Kidney capillary endothelial cell (primary cell): ENCODE data around the gene PISD.

Source experiments
- DNase-seq: peaks from one replicate; pipeline ENCODE4 v3.0.0-alpha.2; 2018; ENCODE audit warnings: low spot score

PISD gene

GRCh38 chr22:31652911-31653684 is 8.9 kb downstream of the PISD start:
- DNase-seq = no peak

- DNase-seq = no peak
Observed at GRCh38 chr22:31652088-31652487, 9.9 kb downstream of the PISD start.

GRCh38 chr22:31651664-31652063 is 10.4 kb downstream of the PISD start:
- no peak for DNase-seq

- DNase-seq = no peak
Observed at GRCh38 chr22:31650391-31650790, 11.6 kb downstream of the PISD start.

GRCh38 chr22:31647523-31648320 is 14.3 kb downstream of the PISD start:
- no peak for DNase-seq

DNA sequence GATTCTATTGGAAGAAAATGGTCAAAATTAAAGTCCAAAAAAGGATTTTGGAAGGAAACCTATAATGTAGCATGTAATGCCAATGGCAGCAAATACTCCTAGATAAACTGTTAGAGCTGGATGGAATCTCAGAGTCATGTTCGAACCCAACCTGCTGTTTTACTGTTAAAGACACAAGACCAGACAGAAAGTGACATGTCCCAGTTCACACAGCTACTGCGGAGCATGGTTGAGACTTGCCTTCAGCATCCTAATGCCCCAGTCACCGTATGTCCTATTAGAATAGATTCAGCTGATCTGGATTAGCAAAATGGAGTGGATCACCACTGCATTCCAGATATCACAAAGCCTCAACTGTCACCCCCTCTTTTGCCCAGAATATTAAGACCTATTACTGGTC is 14.9 kb downstream of the PISD start:
- DNase-seq = no peak

DNA sequence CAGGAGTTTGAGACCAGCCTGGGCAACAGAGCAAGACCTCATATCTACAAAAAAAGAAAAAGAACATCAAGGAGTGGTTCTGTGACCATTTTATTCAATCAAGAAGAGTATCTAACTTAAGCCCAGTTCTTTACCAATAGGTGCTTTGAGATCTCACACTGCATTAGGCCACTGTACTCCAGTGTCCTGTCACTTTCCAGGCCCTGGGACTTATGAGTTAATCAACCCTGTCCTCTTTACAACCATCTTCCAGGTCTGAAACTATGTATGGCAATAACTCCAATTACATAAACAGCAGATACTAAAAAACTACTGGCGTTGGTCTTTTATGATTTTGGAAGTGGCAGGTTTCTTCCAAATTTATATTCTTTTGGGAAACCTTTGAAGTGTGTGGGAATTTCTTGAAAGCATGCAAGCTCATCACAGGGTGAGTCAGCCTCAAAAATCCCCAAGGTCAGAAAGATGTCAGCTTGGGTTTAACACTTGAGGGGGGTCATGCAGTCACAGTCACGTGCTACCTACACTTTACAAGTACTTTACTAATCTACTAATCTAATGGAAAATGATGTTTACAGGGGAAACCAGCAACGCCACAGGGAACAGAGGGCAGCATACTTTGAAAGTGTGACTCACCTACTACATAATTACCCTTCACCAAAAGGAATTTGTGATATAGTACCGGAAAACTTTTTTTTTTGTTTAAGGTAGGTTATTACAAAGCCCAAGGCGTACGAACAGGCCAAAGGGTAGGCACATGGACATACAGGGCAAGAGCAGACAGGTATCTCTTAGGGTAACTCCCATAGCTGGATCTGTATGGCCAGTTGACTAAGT is 15.6 kb downstream of the PISD start:
- DNase-seq = no peak

DNA sequence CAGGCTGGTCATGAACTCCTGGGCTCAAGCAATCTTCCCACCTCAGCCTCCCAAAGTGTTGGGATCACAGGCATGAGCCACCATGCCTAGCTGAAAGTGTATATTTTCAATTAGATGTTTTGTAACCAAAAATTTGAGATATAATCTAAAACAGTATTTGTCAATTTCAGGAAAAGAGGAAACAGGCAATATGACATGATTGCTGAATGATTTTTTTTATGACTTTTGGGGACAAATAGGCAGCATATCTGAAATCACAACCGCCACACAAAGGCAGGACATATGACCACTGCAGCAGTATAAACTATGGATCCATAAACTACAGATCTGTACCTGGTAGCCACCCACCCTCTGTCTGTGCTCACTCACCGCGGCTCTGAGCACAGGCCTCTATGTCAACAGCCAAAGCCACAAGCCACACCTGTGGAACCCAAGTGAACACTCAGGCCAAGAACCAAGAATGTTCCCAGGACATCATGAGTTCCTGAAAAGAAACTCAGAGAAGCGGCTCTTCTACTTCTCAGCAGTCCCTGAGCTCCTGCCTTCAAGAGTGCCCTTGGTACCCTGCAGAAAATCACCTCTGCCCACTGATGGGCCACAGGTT is 22.5 kb downstream of the PISD start:
- no peak for DNase-seq

- no peak for DNase-seq
Observed at GRCh38 chr22:31637891-31638618, 24.0 kb downstream of the PISD start.

DNA sequence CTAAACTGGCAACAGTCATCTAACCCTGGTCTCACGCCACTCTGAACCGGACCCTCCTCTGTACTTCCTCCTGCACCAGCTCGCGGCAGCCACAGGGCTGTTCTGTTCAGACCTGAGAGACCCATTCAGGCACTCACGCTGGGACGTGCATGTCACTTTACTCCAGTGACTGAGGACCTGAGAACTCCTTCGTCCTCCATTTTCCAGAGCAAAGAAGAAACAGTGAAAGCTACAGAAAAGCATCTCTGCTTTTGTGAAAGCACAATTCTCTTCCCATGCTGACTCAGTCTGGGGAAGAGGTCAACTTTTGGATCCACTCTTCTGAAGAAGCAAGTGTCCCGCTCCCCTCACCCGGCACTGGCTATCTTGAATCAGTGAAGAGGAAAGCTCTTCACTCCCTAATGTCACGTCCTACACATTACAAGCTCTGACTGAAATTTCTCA is 24.5 kb downstream of the PISD start:
- DNase-seq = no peak

DNA sequence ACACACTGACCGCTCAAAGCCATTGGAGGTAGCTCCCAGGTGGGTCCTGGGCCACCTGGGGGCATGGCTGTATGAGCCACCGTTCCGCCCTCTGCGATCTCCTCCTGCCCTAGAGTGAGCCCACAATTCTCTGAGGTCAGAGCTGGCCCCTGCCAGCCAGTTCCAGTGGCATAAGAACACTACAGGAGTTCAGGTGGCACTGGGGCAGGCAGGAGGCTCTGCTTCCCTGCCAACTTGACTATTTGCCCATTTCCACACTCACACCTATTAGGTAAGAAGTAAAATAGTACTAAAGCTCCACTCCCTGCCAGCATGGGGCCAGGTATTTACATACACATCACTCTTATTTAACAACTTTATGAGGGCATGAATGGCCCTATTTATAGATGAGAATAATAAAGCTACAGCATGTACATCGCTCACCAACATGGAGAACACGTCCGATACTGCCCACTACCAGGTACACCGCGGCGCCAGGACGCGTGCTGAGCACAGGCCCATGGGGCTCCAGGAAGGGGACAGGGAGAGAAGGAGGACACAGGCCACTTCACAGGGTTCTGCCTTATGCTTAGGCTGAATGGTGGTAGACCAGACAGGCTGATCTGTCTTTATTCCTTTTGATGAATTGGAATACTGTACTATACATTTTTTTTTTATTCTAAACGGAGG is 26.2 kb downstream of the PISD start:
- DNase-seq = no peak

DNA sequence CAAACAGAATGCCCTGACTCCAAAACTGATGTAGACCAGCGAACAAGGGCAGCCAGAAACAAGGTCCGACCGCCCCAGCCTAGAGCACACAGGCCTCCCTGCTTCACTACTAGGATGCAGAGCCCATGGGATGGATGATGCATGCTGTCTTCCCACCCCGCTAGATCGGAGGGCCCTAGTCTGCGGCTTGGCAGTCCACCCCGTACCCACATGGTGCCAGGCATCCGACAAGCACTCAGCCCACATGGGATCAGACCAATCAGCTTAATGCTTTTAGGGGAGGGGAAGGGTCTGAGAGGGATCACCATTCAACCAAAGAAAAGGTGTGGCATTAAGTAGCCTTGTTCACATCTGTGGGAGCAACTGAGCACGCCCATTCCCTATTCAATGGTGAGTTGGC is 30.6 kb downstream of the PISD start:
- DNase-seq = no peak

- peak; percentile 92 for DNase-seq
Observed at GRCh38 chr22:31630331-31631329, 31.4 kb downstream of the PISD start.

DNA sequence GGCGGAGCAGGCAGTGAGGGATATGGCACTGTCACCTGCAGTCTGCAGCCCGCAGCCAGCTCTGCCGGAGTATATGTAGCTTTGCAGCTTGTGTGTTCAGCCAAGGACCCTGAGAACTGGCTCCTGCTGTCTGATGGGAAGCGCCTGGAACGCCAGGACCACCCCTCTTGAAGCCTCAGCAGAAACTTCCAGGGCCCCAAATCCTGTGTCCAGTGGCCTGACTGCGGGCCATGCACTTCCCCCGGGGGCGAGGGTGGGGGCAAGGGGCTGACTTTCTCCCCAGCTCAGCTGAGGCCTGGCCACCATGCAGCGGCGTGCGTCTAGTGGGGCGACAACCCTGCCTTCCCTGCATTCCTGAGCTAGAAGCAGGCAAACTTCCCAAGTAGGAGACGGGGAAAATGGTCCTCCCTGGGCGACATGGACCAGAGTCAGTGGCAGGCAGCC is 32.3 kb downstream of the PISD start:
- no peak for DNase-seq

GRCh38 chr22:31628969-31629708 is 32.9 kb downstream of the PISD start:
- no peak for DNase-seq

DNA sequence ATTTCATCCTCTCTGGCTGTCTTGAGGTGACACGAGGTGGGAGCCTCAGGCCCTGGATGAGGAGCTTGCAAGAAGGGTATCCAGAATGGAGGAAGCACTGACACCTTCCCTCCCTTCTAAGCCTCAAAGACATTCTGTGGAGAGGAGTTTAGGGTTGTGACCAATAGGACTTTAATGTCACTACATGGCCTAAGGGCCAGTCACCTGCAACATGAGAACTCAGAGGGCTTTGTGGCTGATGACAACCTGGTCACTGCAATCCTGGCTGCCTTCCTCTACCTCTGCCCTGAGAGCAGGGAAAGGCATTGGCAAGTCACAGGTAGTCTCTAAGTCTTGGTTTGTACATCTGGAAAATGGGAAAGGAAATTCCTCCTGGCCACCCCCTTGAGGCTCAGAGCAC is 33.7 kb downstream of the PISD start:
- no peak for DNase-seq

GRCh38 chr22:31627223-31627731 is 34.7 kb downstream of the PISD start:
- DNase-seq = no peak

DNA sequence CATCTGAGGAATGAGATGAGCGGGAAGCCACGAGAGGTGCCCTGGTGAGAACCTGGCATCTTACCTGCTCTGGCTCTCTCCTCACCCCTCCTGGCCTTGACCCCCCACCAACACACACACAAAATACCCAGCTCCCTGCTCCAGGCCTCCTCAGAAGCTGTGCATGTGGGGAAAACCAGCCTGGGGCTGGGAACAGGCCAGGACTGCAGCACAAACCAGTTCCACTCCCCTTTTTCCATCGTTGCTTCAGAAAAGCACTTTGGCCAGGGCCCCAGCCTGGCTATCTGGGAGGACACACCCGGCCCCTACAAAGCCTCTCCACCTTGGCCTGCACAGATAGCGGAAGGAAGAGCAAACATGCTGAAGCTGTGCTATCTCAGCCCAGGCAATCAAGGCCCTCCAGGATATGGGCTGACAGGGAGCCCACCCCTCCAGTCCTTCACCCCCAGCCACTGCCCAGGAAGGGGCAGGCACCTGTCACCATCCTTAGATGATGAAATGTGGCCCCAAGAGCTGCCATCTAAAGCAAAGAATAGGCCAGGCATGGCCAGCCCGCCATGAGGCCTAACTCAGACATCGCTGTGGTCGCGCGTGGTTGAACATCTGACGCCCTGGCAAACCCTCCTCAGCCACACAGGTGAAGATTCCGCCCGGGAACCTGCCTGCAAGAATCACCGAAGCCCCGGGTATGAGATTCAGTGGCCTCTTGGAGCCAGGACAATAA is 35.4 kb downstream of the PISD start:
- no peak for DNase-seq
